Sigmoid colon (tissue), 4 donors: Measurements from ENCODE around the gene NACAD.

Experiments used
- CTCF ChIP-seq, 4 experiments: fragments of 450-650 bp in 3 of 4; fragments of 200-600 bp in 1 of 4; IDR thresholded peaks; one replicate each; pipeline ENCODE4 v1.5.1; 2016 to 2019; ENCODE audit warnings: antibody characterized with exemption in 4 of 4, mild to moderate bottlenecking in 3 of 4, moderate library complexity in 2 of 4
- EP300 ChIP-seq, 4 donors: sonication (generic); formaldehyde crosslinking; IDR thresholded peaks; one replicate each; pipeline ENCODE4 v1.6.1; 2017; ENCODE audit warnings: antibody characterized with exemption in 4 of 4
- POLR2A ChIP-seq, 2 donors: fragments of 450-650 bp; IDR thresholded peaks; one replicate each; pipeline ENCODE4 v1.6.1; 2016; ENCODE audit warnings: antibody characterized with exemption in 2 of 2, mild to moderate bottlenecking in 2 of 2, moderate library complexity in 2 of 2
- POLR2AphosphoS5 ChIP-seq, 4 donors: sonication (generic); formaldehyde crosslinking; IDR thresholded peaks; one replicate each; pipeline ENCODE4 v1.6.1; 2017; ENCODE audit warnings: antibody characterized with exemption in 4 of 4

DNA sequence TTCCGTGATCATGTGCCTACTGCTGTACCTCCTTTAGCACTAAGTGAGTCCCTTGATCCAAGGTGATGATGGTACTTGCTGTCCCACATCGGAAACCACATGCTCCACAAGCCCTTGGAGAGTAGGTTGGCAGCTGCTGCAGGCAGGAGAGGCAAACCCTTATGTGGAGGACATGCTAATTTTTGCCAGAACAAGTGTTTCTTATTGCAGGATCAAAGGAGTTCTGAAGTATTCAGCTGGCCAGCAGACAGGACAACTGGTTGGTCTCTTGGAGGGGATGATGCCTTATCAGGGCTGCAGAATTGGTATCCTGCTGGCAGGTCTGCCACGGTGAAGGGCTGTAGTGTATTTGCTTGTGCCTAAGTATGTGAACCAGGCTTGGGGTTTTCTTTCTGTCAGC is 36.8 kb downstream of the NACAD start:
- no peak for TF ChIP-seq CTCF (IDR thresholded peaks at IDR 0.05)
- TF ChIP-seq POLR2AphosphoS5 (IDR thresholded peaks at IDR 0.05) = no peak
- no peak for TF ChIP-seq POLR2A (IDR thresholded peaks at IDR 0.05)
- TF ChIP-seq EP300 (IDR thresholded peaks at IDR 0.05) = no peak
